IPS-15b (cell line): ENCODE results near the gene HLA-A.
"Not testable (repeated sequence)": the region's sequence is repeated elsewhere in the genome, so short reads cannot be mapped to it uniquely, and the experiment has no call there.

Source experiments
- H3K27me3 ChIP-seq: one replicate; pipeline ENCODE4 v1.6.1; 2013; ENCODE audit warnings: low read length; ENCODE audit not compliant: control insufficient read depth, insufficient read depth
- H3K36me3 ChIP-seq: one replicate; pipeline ENCODE4 v1.6.1; 2013; ENCODE audit warnings: low read length; ENCODE audit not compliant: control insufficient read depth, insufficient read depth
- H3K4me1 ChIP-seq: one replicate; pipeline ENCODE4 v1.6.1; 2013; ENCODE audit warnings: mild to moderate bottlenecking, low read length; ENCODE audit not compliant: control insufficient read depth, insufficient read depth
- H3K4me3 ChIP-seq: one replicate; pipeline ENCODE4 v1.5.1; 2013; ENCODE audit warnings: low read depth, low read length
- H3K9ac ChIP-seq: one replicate; pipeline ENCODE4 v1.6.1; 2013; ENCODE audit warnings: low read depth, mild to moderate bottlenecking, low read length
- H3K9me3 ChIP-seq: one replicate; pipeline ENCODE4 v1.6.1; 2013; ENCODE audit warnings: mild to moderate bottlenecking, low read length; ENCODE audit not compliant: control insufficient read depth, insufficient read depth

Gene HLA-A

DNA sequence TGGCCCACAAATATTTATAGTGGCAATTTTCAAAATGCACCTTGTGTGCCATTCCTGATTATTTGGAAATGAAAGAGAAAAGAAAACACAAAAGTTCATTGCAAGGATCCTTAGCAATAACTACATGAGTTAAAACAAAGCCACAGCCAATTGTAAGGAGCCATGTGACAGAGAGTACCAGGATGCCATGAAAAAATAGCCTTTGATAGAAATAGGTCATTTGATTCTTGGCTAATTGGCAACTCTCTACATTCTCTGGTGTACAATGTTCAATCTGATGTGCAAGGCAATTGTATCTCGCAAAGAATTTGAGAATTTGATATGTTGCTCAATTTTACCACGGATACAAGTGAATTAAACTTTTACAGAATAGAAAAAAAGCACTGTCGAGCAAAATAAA, 9.6 kb downstream of the HLA-A start:
- Histone ChIP-seq H3K9me3 (no peaks in the 10 kb centered on the region), H3K9ac (no peak overlapping the region), H3K27me3 (no peaks in the 10 kb centered on the region), H3K4me3 (no peak overlapping the region), H3K36me3 (no peaks in the 10 kb centered on the region), H3K4me1 (no peaks in the 10 kb centered on the region)

DNA sequence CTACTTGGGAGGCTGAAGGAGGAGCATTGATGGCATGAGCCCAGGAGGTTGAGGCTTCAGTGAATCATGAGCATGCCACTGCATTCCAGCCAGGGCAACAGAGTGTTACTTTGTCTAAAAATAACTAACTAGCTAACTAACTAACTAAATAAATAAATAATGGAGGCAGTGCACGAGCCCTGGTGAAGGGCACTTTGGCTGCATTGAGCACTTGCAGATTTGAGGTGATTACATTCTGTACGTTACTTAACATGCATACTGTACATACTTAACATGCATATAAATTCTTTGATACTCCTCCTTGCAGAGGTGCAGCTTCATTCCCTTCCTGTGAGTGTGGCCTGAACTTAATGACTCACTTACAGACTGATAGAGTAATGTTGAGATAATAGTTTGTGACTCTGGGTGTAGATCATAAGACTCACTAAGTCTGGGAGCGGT, 10.7 kb downstream of the HLA-A start:
- Histone ChIP-seq H3K27me3 (no peaks in the 10 kb centered on the region), H3K9ac (no peak overlapping the region), H3K4me3 (no peak overlapping the region), H3K36me3 (no peaks in the 10 kb centered on the region), H3K4me1 (no peaks in the 10 kb centered on the region), H3K9me3 (no peaks in the 10 kb centered on the region)

DNA sequence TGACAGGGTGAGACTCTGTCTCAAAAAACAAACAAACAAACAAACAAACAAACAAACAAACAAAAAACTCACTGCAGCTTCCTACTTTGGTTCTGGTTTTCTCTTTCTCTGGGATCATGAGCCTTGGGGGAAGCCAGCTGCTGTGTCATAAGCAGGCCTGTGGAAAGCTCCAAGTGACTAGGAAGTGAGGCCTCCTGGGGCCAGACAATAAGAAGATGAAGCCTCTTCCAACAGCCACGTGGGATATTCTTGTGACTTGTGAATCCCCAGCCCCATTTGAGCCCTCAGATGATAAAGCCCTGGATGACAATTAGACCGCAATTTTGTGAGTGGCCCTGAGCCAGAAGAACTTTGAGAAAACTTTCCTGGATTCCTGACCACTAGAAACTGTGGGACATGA, 11.4 kb downstream of the HLA-A start:
- Histone ChIP-seq H3K4me1 (no peaks in the 10 kb centered on the region), H3K9me3 (no peaks in the 10 kb centered on the region), H3K27me3 (no peaks in the 10 kb centered on the region), H3K4me3 (no peak overlapping the region), H3K9ac (no peak overlapping the region), H3K36me3 (no peaks in the 10 kb centered on the region)

DNA sequence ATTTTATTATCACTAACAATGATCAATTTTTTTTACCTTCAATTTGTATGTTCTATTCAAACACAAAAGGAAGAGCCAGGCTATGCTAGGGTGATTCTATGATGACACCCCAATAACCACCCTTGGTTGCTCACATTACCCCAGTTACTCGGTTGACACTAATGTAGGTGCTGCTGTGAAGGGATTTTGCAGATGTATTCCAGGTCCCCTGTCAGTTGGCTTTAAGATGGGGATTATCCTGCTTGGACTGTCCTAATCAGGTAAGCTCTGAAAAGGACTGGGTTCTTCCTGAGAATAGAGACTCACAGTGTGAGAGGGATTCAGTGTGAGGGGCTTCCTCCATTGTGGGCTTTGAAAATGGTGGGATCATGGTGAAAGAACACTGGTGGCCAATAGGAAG, 11.9 kb downstream of the HLA-A start:
- Histone ChIP-seq H3K36me3 (no peaks in the 10 kb centered on the region), H3K4me3 (no peak overlapping the region), H3K9ac (no peak overlapping the region), H3K27me3 (no peaks in the 10 kb centered on the region), H3K9me3 (no peaks in the 10 kb centered on the region), H3K4me1 (no peaks in the 10 kb centered on the region)

DNA sequence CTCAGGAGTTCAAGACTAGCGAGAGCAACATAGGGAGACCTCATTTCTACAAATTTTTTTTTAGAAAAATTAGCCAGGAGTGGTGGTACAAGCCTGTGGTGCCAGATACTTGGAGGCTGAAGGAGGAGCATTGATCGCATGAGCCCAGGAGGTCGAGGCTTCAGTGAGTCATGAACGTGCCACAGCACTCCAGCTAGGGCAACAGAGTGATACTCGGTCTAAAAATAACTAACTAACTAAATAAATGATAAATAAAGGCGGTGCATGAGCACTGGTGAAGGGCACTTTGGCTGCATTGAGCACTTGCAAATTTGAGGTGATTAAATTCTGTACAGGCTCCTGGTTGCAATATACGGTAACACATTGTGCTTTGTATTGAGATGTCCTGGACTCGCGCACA, 13.5 kb downstream of the HLA-A start:
- no peaks in the 10 kb centered on the region for H3K9me3 ChIP-seq
- no peak overlapping the region for H3K4me3 ChIP-seq
- H3K27me3 ChIP-seq, result no peaks in the 10 kb centered on the region
- H3K9ac ChIP-seq, result no peak overlapping the region
- no peaks in the 10 kb centered on the region for H3K4me1 ChIP-seq
- no peaks in the 10 kb centered on the region for H3K36me3 ChIP-seq

DNA sequence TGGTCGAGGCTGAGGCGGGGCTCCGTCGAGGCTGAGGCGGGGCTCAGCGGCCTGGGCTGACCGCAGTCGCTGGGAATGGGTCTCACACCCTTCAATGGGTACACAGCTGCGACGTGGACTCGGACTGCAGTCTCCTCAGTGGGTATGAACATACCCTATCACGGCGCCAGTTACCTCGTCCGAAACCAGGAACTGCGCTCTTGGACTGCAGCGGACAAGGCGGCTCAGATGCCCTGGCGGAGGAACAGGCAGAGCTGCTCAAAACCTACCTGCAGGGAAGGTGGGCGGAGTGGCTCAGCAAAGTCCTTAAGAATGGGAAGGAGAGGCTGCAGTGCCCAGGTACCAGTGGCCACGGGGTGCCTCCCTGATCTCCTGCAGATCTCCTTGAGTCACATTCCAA, 14.2 kb downstream of the HLA-A start:
- H3K36me3 ChIP-seq, result no peaks in the 10 kb centered on the region
- no peaks in the 10 kb centered on the region for H3K4me1 ChIP-seq
- no peak overlapping the region for H3K9ac ChIP-seq
- H3K27me3 ChIP-seq, result no peaks in the 10 kb centered on the region
- H3K9me3 ChIP-seq, result no peaks in the 10 kb centered on the region
- no peak overlapping the region for H3K4me3 ChIP-seq

DNA sequence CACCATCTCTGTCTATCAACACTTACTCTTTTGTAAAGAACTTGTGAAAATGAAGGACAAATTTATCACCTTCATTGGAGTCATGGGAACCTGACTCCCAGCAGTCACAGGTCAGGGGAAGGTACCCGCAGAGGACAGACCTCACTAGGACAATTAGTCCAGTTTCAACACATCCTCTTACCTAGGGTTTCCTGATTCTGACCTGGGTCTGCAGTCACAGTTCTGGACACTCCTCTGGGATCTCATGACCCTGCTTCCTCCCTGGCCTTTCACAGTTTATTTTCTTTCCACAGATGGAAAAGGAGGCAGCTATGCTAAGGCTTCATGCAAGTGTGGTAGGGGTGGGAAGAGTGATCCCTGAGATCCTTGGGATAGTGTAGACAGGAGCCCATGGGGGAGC, 15.7 kb downstream of the HLA-A start:
- H3K9ac ChIP-seq, result no peak overlapping the region
- H3K36me3 ChIP-seq, result no peaks in the 10 kb centered on the region
- H3K4me3 ChIP-seq, result no peak overlapping the region
- H3K4me1 ChIP-seq, result no peaks in the 10 kb centered on the region
- no peaks in the 10 kb centered on the region for H3K9me3 ChIP-seq
- H3K27me3 ChIP-seq, result no peaks in the 10 kb centered on the region

DNA sequence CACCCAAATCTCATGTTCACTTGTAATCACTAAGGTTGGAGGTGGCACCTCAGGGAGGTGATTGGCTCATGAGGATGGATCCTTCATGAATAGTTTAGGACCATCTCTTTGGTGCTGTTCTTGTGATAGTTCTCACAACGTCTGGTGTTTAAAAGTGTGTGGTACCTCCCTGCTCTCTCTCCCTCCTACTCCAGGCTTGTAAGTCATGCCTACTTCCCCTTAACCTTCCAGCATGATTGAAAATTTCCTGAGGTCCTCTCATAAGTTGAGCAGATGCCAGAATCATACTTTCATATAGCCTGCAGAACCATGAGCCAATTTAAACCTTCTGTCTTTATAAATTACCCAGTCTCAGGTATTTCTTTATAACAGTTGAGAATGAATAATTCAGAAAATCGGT, 16.6 kb downstream of the HLA-A start:
- Histone ChIP-seq H3K9me3 (no peaks in the 10 kb centered on the region), H3K27me3 (no peaks in the 10 kb centered on the region), H3K4me1 (no peaks in the 10 kb centered on the region), H3K9ac (no peak overlapping the region), H3K36me3 (no peaks in the 10 kb centered on the region), H3K4me3 (no peak overlapping the region)

DNA sequence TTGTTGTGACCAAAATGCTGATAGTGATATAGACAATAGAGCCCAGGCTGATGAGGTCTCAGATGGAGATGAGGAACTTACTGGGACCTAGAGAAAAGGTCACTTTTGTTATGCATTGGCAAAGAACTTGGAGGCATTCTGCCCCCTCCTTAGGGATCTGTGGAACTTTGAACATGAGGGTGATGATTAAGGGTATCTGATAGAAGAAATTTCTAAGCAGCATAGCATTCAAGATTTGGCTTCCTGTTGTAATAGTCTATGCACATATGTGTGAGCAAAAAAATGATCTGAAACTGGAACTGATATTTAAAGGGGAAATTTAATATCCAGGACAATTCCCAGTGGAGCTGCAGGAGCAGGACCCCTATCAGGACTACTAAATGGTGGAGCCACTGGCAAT, 17.1 kb downstream of the HLA-A start:
- Histone ChIP-seq H3K9ac (no peak overlapping the region), H3K9me3 (no peaks in the 10 kb centered on the region), H3K4me3 (no peak overlapping the region), H3K36me3 (no peaks in the 10 kb centered on the region), H3K27me3 (no peaks in the 10 kb centered on the region), H3K4me1 (peaks cover 1% of the 10 kb centered on the region)

DNA sequence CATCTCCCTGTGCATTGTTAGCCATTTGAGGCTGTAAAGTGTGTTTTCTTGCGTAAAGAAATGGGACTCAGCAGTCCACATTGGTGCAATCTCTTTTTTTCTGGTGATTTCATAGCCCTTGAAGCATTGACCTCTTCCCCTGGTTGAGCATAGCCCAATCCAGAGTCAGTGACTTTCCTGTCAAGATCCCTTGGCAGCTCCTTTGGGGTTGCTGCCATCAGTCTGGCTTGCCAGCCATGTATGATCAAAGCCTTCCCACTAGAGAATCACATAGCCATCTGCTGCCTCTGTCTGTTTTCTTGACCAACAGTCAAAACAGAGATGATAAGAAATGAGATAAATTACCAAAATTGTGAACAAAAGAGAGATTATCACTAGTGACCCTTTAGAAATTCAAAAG, 19.6 kb downstream of the HLA-A start:
- H3K9me3 ChIP-seq, result no peaks in the 10 kb centered on the region

DNA sequence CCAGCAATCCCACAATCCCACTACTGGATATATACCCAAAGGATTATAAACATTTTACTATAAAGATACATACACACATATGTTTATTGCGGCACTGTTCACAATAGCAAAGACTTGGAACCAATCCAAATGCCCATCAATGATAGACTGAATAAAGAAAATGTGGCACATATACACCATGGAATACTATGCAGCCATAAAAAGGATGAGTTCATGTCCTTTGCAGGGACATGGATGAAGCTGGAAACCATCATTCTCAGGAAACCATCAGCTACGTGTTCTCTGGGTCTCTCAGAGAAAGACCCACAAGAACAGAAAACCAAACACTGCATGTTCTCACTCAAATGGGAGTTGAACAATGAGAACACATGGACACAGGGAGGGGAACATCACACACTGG, 21.4 kb downstream of the HLA-A start:
- not testable (repeated sequence) for H3K27me3 ChIP-seq, H3K9ac ChIP-seq, H3K4me3 ChIP-seq, H3K36me3 ChIP-seq, H3K9me3 ChIP-seq
- peaks cover 13% of the 10 kb centered on the region for H3K4me1 ChIP-seq

More for the DNA sequence above, 19.6 kb downstream of the HLA-A start:
- Histone ChIP-seq H3K4me1 (peaks cover 13% of the 10 kb centered on the region), H3K36me3 (no peaks in the 10 kb centered on the region), H3K27me3 (no peaks in the 10 kb centered on the region), H3K4me3 (no peak overlapping the region), H3K9ac (no peak overlapping the region)

DNA sequence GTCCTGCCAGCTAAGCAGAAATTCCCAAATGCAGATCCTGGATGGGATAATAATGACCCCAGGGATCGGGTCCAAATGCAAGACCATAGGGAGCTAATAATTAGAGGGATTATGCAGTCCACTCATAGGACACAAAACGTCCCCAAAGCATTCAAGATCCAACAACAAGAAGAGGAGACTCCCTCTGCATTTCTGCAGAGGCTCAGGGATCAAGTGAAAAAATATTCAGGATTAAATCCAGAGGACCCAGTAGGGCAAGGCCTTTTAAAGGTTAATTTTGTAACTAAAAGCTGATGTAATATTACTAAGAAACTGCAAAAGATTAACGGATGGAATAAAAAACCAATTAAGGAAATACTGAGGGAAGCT, 22.2 kb downstream of the HLA-A start:
- H3K27me3 ChIP-seq, result peaks cover 2% of the 10 kb centered on the region
- no peak overlapping the region for H3K4me3 ChIP-seq
- H3K9ac ChIP-seq, result no peak overlapping the region
- peaks cover 13% of the 10 kb centered on the region for H3K4me1 ChIP-seq
- H3K9me3 ChIP-seq, result no peaks in the 10 kb centered on the region
- no peaks in the 10 kb centered on the region for H3K36me3 ChIP-seq
